K562 (cell line): Measurements from ENCODE around the gene RSPH9. TPM values are rescaled to one million over a fixed set of nuclear protein-coding genes. Genes with fewer than 3 reads are reported as not detected.

Experiments
- BHLHE40 ChIP-seq: IDR thresholded peaks from 2 replicates; pipeline ENCODE4 v1.6.1; 2011; ENCODE audit warnings: low read length, improper control_type of control experiment
- E2F4 ChIP-seq: sonication (generic); formaldehyde crosslinking; IDR thresholded peaks from 2 replicates; pipeline ENCODE4 v1.8.0; 2022; ENCODE audit warnings: mild to moderate bottlenecking, low read depth, missing genetic modification reagents
- ELF2 ChIP-seq: fragments of 250-450 bp; sonication (Bioruptor Pico); IDR thresholded peaks from 2 replicates; pipeline ENCODE4 v1.5.0; 2021; ENCODE audit warnings: mild to moderate bottlenecking
- ETV5 ChIP-seq: sonication (generic); formaldehyde crosslinking; IDR thresholded peaks from 2 replicates; pipeline ENCODE4 v1.4.0; 2020; ENCODE audit warnings: low read depth, mild to moderate bottlenecking, missing genetic modification reagents
- ETV6 ChIP-seq, 3 experiments: fragments of 150-350 bp in 1 of 3; sonication (generic) in 1 of 3; formaldehyde crosslinking in 1 of 3; IDR thresholded peaks; 2 replicates each; pipeline versions ENCODE4 v1.6.1 to v1.8.0; 2014 to 2022; ENCODE audit warnings: borderline replicate concordance in 2 of 3, low read depth in 2 of 3, antibody characterized with exemption in 1 of 3, low read length in 1 of 3, mild to moderate bottlenecking in 1 of 3, missing genetic modification reagents in 1 of 3
- HMGN3 ChIP-seq: IDR thresholded peaks from 2 replicates; pipeline ENCODE4 v1.6.1; 2011; ENCODE audit warnings: borderline replicate concordance, low read depth, mild to moderate bottlenecking, mixed read lengths, low read length; ENCODE audit not compliant: insufficient read length; ENCODE audit errors: extremely low read depth
- MYNN ChIP-seq, 2 experiments: sonication (generic); formaldehyde crosslinking in 1 of 2; IDR thresholded peaks; 2 replicates each; pipeline versions ENCODE4 v1.5.0 to v1.6.1; 2016 to 2020; ENCODE audit warnings: antibody characterized with exemption in 1 of 2, missing genetic modification reagents in 1 of 2
- NR1H2 ChIP-seq: sonication (generic); formaldehyde crosslinking; IDR thresholded peaks from 2 replicates; pipeline ENCODE4 v1.4.0; 2020; ENCODE audit warnings: mild to moderate bottlenecking, missing genetic modification reagents
- PHF20 ChIP-seq: fragments of 450-650 bp; IDR thresholded peaks from 2 replicates; pipeline ENCODE4 v1.6.1; 2018; ENCODE audit not compliant: partially characterized antibody
- PHF8 ChIP-seq: fragments of 200-600 bp; sonication (generic); IDR thresholded peaks from 2 replicates; pipeline ENCODE4 v1.6.1; 2012; ENCODE audit warnings: mixed run types, mild to moderate bottlenecking, inconsistent platforms, low read length, moderate library complexity, borderline replicate concordance
- SIRT6 ChIP-seq: IDR thresholded peaks from one replicate; pipeline ENCODE4 v1.6.1; 2012; ENCODE audit warnings: low read depth, mild to moderate bottlenecking, control low read depth, inconsistent platforms, low read length, moderate library complexity
- SIX5 ChIP-seq, 2 experiments: IDR thresholded peaks; 2 replicates each; pipeline ENCODE4 v1.6.1; 2011; ENCODE audit warnings: low read length in 2 of 2, borderline replicate concordance in 1 of 2, low read depth in 1 of 2, mild to moderate bottlenecking in 1 of 2, moderate library complexity in 1 of 2; ENCODE audit not compliant: insufficient read depth in 1 of 2
- SMAD3 ChIP-seq: fragments of 450-650 bp; formaldehyde crosslinking; conservative IDR thresholded peaks from 2 replicates; pipeline ENCODE4 v1.4.0; 2020; ENCODE audit warnings: mild to moderate bottlenecking
- SMC3 ChIP-seq: conservative IDR thresholded peaks from 2 replicates; pipeline ENCODE4 v1.6.1; 2011; ENCODE audit warnings: low read depth, low read length, improper control_type of control experiment; ENCODE audit not compliant: insufficient read depth
- SREBF1 ChIP-seq: fragments of 150-350 bp; IDR thresholded peaks from 2 replicates; pipeline ENCODE4 v1.6.1; 2014; ENCODE audit warnings: antibody characterized with exemption, low read depth, low read length, borderline replicate concordance
- TAF15 ChIP-seq: fragments of 200-400 bp; formaldehyde crosslinking; IDR thresholded peaks from 2 replicates; pipeline ENCODE4 v1.6.1; 2017; ENCODE audit warnings: mild to moderate bottlenecking, low read depth, low read length, moderate library complexity
- TEAD4 ChIP-seq, 2 experiments: sonication (generic) in 1 of 2; formaldehyde crosslinking in 1 of 2; IDR thresholded peaks; 2 replicates each; pipeline versions ENCODE4 v1.6.1 to v1.8.0; 2012 to 2022; ENCODE audit warnings: borderline replicate concordance in 1 of 2, inconsistent platforms in 1 of 2, low read length in 1 of 2, mild to moderate bottlenecking in 1 of 2, missing genetic modification reagents in 1 of 2
- WHSC1 ChIP-seq: IDR thresholded peaks from one replicate; pipeline ENCODE4 v1.6.1; 2012; ENCODE audit warnings: low read length, control low read depth, inconsistent platforms
- ZBTB1 ChIP-seq: sonication (generic); formaldehyde crosslinking; IDR thresholded peaks from 2 replicates; pipeline ENCODE4 v1.8.1; 2023; ENCODE audit warnings: missing genetic modification reagents, low read depth, mild to moderate bottlenecking, borderline replicate concordance
- ZNF217 ChIP-seq: sonication (generic); formaldehyde crosslinking; IDR thresholded peaks from 2 replicates; pipeline ENCODE4 v1.8.0; 2022; ENCODE audit warnings: mild to moderate bottlenecking, missing genetic modification reagents
- ZNF311 ChIP-seq: fragments of 250-450 bp; sonication (Bioruptor Pico); IDR thresholded peaks from 2 replicates; pipeline ENCODE4 v1.4.0; 2020; ENCODE audit warnings: mild to moderate bottlenecking, moderate library complexity
- ZNF316 ChIP-seq: fragments of 450-650 bp; IDR thresholded peaks from 2 replicates; pipeline ENCODE4 v1.6.1; 2016
- polyA plus RNA-seq, 8 experiments: library from polyadenylated mRNA; depleted of rRNA in 4 of 8; stranded (reverse) in 5 of 8; unstranded in 3 of 8; fragments of >200 nt; fragmentation: Nextera tagmentation in 2 of 8; fragmentation: Illumina TruSeq in 1 of 8; extraction: Ambion mirVana in 2 of 8; extraction: Trizol in 1 of 8; gene quantifications; 2 replicates each; pipeline versions ENCODE4 v1.2.1 to v1.2.3, GENCODE V29; 2011 to 2014; ENCODE audit warnings: inconsistent platforms in 1 of 8, missing spikeins in 1 of 8
- total RNA-seq, 7 experiments: library from RNA; depleted of rRNA in 6 of 7; stranded (reverse); fragments of >200 nt in 6 of 7; fragmentation: Illumina TruSeq in 2 of 7; extraction: Trizol in 2 of 7; gene quantifications; 2 replicates each; pipeline versions ENCODE4 v1.2.1 to v1.2.3, GENCODE V29; 2011 to 2021; ENCODE audit warnings: low replicate concordance in 1 of 7
- TF ChIP-seq, protein P1 (sequence below): fragments of 250-450 bp; sonication (Bioruptor Pico); IDR thresholded peaks from 2 replicates; pipeline ENCODE4 v1.5.0; 2021
- TF ChIP-seq, protein P2 (sequence below): IDR thresholded peaks from 2 replicates; pipeline ENCODE4 v1.6.1; 2011; ENCODE audit not compliant: insufficient read length; ENCODE audit errors: extremely low read depth

The RSPH9 gene
- total and polyA plus RNA-seq, 9 of the 15 experiments (the other 6 are each of a cell fraction or from before 2014, with no cell fraction given) = 0.05 to 0.60 (median 0.39) TPM; not detected in 6

DNA sequence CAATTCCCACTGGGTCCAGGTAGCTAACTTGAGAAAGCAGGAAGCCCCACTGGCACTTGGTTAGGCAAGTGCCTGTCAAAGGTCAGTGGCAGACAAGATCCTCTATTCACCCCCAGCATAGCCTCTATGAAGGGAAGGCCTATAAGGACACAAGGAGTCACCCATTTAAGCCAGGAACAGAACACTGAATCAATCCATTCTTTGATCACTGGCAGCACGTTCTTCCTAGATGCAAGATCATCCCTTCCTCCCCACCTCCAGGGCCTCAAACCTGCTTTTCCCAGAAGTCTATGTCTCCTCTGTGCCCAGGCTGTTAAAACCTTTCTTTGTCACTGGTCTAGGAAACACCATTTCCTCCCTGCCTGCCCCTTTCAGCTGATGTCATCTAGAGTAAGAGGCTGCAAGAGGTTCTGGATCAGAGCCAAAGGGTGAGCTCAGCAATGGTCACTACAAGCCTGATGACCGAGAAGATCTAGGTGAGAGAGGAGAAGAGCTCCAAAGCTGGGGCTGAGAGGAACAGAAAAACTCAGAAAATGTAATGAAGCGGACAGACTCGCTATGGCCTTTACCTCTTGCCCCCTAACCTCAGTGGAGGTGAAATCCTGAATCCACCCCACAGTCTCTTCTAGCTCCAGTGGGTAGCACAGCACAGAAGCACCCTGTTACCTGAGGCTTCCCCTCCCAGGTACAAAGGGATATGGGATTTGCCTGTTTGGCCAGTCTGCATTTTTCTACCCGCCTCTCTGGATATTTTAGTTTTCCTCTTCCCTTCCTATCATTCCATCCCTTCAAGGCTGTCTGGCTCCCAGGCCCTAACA, 17.6 kb upstream of the RSPH9 start (continued):
- no peak; the same call in 1 of the 2 replicates for TF ChIP-seq E2F4 (CRISPR knock-in tag)
- peak; percentile 43; the same call in 1 of the 2 replicates for TF ChIP-seq ZNF316
- TF ChIP-seq ZNF217 (CRISPR knock-in tag) = no peak
- peak; percentile 21; the same call in 1 of the 2 replicates for TF ChIP-seq PHF8
- peak; percentile 53; the same call in 1 of the 2 replicates for TF ChIP-seq MYNN (IDR thresholded peaks at IDR 0.05)
- no peak for TF ChIP-seq MYNN (CRISPR knock-in tag; IDR thresholded peaks at IDR 0.05)
- TF ChIP-seq ETV6 (IDR thresholded peaks at IDR 0.05; ENCODE audit: borderline replicate concordance in 1 of 2, low read depth in 2 of 2, low read length in 1 of 2) = no peak
- no peak for TF ChIP-seq ETV6 (CRISPR knock-in tag; IDR thresholded peaks at IDR 0.05; ENCODE audit: borderline replicate concordance)
- TF ChIP-seq ZBTB1 (CRISPR knock-in tag) = peak; percentile 62; the same call in 1 of the 2 replicates
- TF ChIP-seq SIX5 (IDR thresholded peaks at IDR 0.05; ENCODE audit: borderline replicate concordance in 1 of 2, insufficient read depth in 1 of 2, low read depth in 1 of 2, low read length in 2 of 2) = no peak
- peak; percentile 76 for TF ChIP-seq ELF2 (CRISPR knock-in tag)
- no peak for TF ChIP-seq WHSC1
- no peak for TF ChIP-seq PHF20
- TF ChIP-seq ETV5 (CRISPR knock-in tag) = peak; percentile 13; the same call in 1 of the 2 replicates
- no peak for TF ChIP-seq SREBF1
- TF ChIP-seq BHLHE40 = no peak
- no peak for TF ChIP-seq NR1H2
- peak; percentile 58 for TF ChIP-seq TEAD4 (IDR thresholded peaks at IDR 0.05; ENCODE audit: low read length)
- TF ChIP-seq TEAD4 (CRISPR knock-in tag; IDR thresholded peaks at IDR 0.05; ENCODE audit: borderline replicate concordance) = no peak
- TF ChIP-seq SIRT6 = no peak
- no peak for TF ChIP-seq SMC3
- TF ChIP-seq, protein P1, sequence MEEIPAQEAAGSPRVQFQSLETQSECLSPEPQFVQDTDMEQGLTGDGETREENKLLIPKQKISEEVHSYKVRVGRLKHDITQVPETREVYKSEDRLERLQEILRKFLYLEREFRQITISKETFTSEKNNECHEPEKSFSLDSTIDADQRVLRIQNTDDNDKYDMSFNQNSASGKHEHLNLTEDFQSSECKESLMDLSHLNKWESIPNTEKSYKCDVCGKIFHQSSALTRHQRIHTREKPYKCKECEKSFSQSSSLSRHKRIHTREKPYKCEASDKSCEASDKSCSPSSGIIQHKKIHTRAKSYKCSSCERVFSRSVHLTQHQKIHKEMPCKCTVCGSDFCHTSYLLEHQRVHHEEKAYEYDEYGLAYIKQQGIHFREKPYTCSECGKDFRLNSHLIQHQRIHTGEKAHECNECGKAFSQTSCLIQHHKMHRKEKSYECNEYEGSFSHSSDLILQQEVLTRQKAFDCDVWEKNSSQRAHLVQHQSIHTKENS (CRISPR knock-in tag) = 0 out of 2 replicates have a peak, but pooled peaks have one; percentile 61
- peak; percentile 71; the same call in 1 of the 2 replicates for TF ChIP-seq ZNF311 (CRISPR knock-in tag)
- TF ChIP-seq, protein P2, sequence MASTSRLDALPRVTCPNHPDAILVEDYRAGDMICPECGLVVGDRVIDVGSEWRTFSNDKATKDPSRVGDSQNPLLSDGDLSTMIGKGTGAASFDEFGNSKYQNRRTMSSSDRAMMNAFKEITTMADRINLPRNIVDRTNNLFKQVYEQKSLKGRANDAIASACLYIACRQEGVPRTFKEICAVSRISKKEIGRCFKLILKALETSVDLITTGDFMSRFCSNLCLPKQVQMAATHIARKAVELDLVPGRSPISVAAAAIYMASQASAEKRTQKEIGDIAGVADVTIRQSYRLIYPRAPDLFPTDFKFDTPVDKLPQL = peak; percentile 58
- TF ChIP-seq TAF15 = no peak
- no peak for TF ChIP-seq HMGN3
- TF ChIP-seq SMAD3 (CRISPR knock-in tag) = peak; percentile 95
